Measurements from ENCODE around the gene PRF1.

PRF1 gene

DNA sequence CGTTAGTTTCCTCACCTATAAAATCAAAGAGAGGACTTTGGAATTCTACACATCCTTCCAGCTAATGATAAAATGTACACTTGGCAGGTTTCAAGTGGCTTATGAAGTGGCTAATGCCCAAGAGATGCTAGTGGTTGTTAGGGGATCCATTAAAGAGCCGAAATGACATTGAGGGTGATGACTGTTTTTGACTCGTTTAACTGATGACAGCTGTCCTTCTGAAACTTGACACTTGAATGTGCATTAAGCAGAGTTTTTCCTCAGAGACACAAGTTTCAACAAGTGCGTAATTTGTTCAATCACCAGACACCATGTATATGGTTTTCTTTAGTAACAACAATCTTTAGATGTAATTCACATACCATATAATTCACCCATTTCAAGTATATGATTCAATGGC is 1.6 kb upstream of the PRF1 start:
- H3K27me3 ChIP-seq (replicated peaks; ENCODE audit: control insufficient read depth, insufficient read depth, low read length) = no peaks in the 10 kb centered on the region
- no peak for DNase-seq (ENCODE audit: extremely low read depth, insufficient read length)
- no peaks in the 10 kb centered on the region for H3K36me3 ChIP-seq (ENCODE audit: control insufficient read depth, insufficient read depth, low read length)
- TF ChIP-seq, protein P1, sequence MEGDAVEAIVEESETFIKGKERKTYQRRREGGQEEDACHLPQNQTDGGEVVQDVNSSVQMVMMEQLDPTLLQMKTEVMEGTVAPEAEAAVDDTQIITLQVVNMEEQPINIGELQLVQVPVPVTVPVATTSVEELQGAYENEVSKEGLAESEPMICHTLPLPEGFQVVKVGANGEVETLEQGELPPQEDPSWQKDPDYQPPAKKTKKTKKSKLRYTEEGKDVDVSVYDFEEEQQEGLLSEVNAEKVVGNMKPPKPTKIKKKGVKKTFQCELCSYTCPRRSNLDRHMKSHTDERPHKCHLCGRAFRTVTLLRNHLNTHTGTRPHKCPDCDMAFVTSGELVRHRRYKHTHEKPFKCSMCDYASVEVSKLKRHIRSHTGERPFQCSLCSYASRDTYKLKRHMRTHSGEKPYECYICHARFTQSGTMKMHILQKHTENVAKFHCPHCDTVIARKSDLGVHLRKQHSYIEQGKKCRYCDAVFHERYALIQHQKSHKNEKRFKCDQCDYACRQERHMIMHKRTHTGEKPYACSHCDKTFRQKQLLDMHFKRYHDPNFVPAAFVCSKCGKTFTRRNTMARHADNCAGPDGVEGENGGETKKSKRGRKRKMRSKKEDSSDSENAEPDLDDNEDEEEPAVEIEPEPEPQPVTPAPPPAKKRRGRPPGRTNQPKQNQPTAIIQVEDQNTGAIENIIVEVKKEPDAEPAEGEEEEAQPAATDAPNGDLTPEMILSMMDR (IDR thresholded peaks at IDR 0.05; ENCODE audit: insufficient read depth, low read length, poor library complexity, severe bottlenecking) = no peak
- no peak overlapping the region for H3K4me3 ChIP-seq (replicated peaks; ENCODE audit: low read depth, low read length)

- no peak overlapping the region for H3K4me3 ChIP-seq (replicated peaks; ENCODE audit: low read depth, low read length)
- H3K36me3 ChIP-seq (ENCODE audit: control insufficient read depth, insufficient read depth, low read length) = no peaks in the 10 kb centered on the region
- TF ChIP-seq, protein P1 (IDR thresholded peaks at IDR 0.05; ENCODE audit: insufficient read depth, low read length, poor library complexity, severe bottlenecking) = no peak
Measured at GRCh38 chr10:70603449-70603801, 884 bp upstream of the PRF1 start.

DNA sequence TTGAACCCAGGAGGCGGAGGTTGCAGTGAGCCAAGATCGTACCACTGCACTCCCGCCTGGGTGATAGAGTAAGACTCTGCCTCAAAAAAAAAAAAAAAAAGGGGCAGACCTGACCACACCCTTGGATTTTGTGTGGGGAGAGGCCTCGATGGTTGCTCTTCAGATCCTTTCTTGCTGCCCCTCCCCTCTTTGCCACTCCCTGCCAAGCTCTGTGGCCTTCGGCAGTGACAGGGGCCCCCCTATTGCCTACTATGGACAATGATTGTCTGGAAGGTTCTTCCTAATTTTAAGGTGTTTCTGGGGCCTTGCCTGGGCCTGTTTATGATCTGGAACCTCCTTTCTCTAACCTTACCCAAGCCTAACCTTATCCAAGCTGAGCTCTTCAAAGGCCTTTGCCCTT is 795 bp downstream of the PRF1 start:
- Histone ChIP-seq H3K4me3 (replicated peaks; ENCODE audit: low read depth, low read length) (peak overlapping the region; percentile 30), H3K27me3 (replicated peaks; ENCODE audit: control insufficient read depth, insufficient read depth, low read length) (no peaks in the 10 kb centered on the region), H3K36me3 (ENCODE audit: control insufficient read depth, insufficient read depth, low read length) (no peaks in the 10 kb centered on the region; the same call in 1 of the 2 replicates)
- TF ChIP-seq, protein P1 (IDR thresholded peaks at IDR 0.05; ENCODE audit: insufficient read depth, low read length, poor library complexity, severe bottlenecking) = no peak
- DNase-seq (ENCODE audit: extremely low read depth, insufficient read length) = no peak

More at GRCh38 chr10:70603449-70603801, 884 bp upstream of the PRF1 start:
- H3K27me3 ChIP-seq (replicated peaks; ENCODE audit: control insufficient read depth, insufficient read depth, low read length) = no peaks in the 10 kb centered on the region
- no peak for DNase-seq (ENCODE audit: extremely low read depth, insufficient read length)

DNA sequence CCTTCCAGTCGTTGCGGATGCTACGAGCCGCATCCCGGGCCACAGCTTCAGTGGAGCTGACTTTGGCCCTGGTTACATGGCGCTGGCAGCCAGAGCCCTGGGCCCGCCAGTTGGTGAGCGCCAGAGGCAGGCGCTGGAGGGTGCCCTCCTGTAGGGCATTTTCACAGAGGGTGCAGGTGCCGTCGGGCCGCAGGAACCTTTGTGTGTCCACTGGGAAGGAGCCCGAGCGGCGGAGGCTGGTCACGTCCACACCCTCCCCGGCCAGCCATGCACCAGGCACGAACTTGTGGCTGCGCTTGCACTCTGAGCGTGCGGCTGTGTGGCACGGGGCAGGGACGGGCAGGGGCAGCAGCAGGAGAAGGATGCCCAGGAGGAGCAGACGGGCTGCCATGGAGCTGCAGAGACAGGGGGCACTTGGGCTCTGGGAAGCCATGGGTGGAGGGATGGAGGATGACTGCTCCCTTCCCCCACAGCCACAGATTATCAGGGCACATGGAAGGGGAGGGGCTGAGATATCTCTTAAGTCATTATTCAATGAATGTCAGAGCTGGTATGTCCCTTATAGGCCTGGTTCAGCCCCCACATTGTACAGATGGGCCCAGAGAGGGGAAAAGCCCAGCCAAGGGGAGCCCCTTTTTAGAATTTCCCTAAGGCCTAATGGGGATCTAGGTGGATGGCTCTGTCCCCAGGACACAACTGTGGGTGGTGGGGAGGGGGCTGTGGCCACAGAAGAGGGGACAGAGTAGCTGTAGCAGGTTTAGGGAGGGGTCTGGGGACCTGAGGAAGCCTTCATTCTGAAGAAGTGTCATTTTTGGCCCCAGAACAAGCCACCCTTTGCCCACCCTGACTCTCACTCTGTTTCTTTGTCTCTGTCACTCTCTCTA is 1.8 kb downstream of the PRF1 start:
- Histone ChIP-seq H3K4me3 (replicated peaks; ENCODE audit: low read depth, low read length) (no peak overlapping the region), H3K36me3 (ENCODE audit: control insufficient read depth, insufficient read depth, low read length) (no peaks in the 10 kb centered on the region; the same call in 1 of the 2 replicates), H3K27me3 (replicated peaks; ENCODE audit: control insufficient read depth, insufficient read depth, low read length) (no peaks in the 10 kb centered on the region)
- TF ChIP-seq, protein P1 (IDR thresholded peaks at IDR 0.05; ENCODE audit: insufficient read depth, low read length, poor library complexity, severe bottlenecking) = no peak
- no peak for DNase-seq (ENCODE audit: extremely low read depth, insufficient read length)

DNA sequence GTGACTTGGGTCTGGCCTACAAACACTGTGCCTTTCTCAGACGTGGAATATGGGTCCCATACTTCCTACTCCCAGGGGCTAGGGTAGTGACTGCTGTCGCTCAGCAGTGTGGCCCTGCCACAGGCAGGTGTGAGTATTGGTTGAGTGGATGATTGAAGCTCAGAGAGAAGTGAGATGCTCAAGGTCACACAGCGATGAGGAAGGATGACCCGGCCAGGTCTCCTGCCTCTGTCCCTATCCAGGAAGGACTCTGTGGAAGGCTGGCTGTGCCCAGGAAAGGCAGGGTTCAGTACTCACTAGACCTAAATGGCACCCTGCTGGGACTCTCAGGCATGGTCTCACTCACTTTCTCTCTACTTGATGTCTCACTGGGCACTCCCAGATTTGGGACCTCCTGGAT is 2.8 kb downstream of the PRF1 start:
- Histone ChIP-seq H3K27me3 (replicated peaks; ENCODE audit: control insufficient read depth, insufficient read depth, low read length) (no peaks in the 10 kb centered on the region), H3K36me3 (ENCODE audit: control insufficient read depth, insufficient read depth, low read length) (no peaks in the 10 kb centered on the region; the same call in 1 of the 2 replicates), H3K4me3 (replicated peaks; ENCODE audit: low read depth, low read length) (no peak overlapping the region)
- TF ChIP-seq, protein P1 (IDR thresholded peaks at IDR 0.05; ENCODE audit: insufficient read depth, low read length, poor library complexity, severe bottlenecking) = no peak
- no peak for DNase-seq (ENCODE audit: extremely low read depth, insufficient read length)

All from GM06990 (cell line).